HepG2 (cell line): ENCODE data around the gene CERT1. TPM values are rescaled to one million over a fixed set of nuclear protein-coding genes. Genes with fewer than 3 reads are reported as not detected.
A peak's percentile ranks its signal among the peaks of the same experiment; 100 is the strongest.

Experiments used
- ATAC-seq: fragments of 200-7000 bp; cut with Tn5 transposase; 3 replicates; pipeline ENCODE4 v1.9.1; 2020; ENCODE audit warnings: mild to moderate bottlenecking, moderate library complexity
- BruUV-seq: library from RNA; stranded (reverse); fragments of 400-500 nt; replicated peaks from 2 replicates; lab custom pipeline; 2021; lab: Mats Ljungman, UMichigan
- CTCF ChIA-PET: fragments of 300-600 bp; formaldehyde crosslinking; extraction: SDS; loops from one replicate; lab custom pipeline; 2021; ENCODE audit warnings: low total read pairs, inconsistent platforms, low intra/inter-chr PET ratio; lab: Yijun Ruan, JAX
- POLR2A ChIA-PET: fragments of 350-600 bp; sonication (Branson Sonifier 250); formaldehyde crosslinking; loops from one replicate; lab custom pipeline; 2020; ENCODE audit warnings: antibody characterized with exemption, inconsistent platforms; lab: Yijun Ruan, JAX
- DNase-seq: peaks from one replicate; pipeline ENCODE4 v3.0.0-alpha.2; 2015; ENCODE audit warnings: low spot score
- FAIRE-seq: peaks from 3 replicates; lab custom pipeline; 2011; peaks lifted over from hg19 to GRCh38; lab: Jason Lieb, UNC
- H2AFZ ChIP-seq: one replicate; pipeline ENCODE4 v1.6.1; 2011; ENCODE audit warnings: low read length, inconsistent platforms
- H3K27ac ChIP-seq: fragments of 300-600 bp; 3 replicates; pipeline ENCODE4 v1.8.0; 2011; ENCODE audit warnings: mixed run types, mild to moderate bottlenecking, mixed read lengths, low read length, inconsistent platforms; ENCODE audit not compliant: insufficient read depth; ENCODE audit errors: extremely low read length
- H3K27me3 ChIP-seq, 2 experiments: fragments of 200-600 bp in 1 of 2; 2 replicates in 1 of 2; 3 replicates in 1 of 2; pipeline versions ENCODE4 v1.6.0 to v1.8.0; 2011; ENCODE audit warnings: low read length in 2 of 2, mild to moderate bottlenecking in 2 of 2, moderate library complexity in 2 of 2, inconsistent platforms in 1 of 2; ENCODE audit not compliant: insufficient read depth in 2 of 2, control insufficient read depth in 1 of 2
- H3K36me3 ChIP-seq, 2 experiments: fragments of 200-600 bp in 1 of 2; replicated peaks in 1 of 2; 2 replicates in 1 of 2; 3 replicates in 1 of 2; pipeline versions ENCODE4 v1.5.1 to v1.8.0; 2011; ENCODE audit warnings: low read length in 2 of 2, inconsistent platforms in 1 of 2; ENCODE audit not compliant: insufficient read depth in 2 of 2, control insufficient read depth in 1 of 2
- H3K4me1 ChIP-seq: 2 replicates; pipeline ENCODE4 v1.5.1; 2012; ENCODE audit warnings: low read length, inconsistent platforms; ENCODE audit not compliant: insufficient read depth
- H3K4me2 ChIP-seq: 2 replicates; pipeline ENCODE4 v1.6.0; 2011; ENCODE audit warnings: low read depth, low read length, inconsistent platforms
- H3K4me3 ChIP-seq, 3 experiments: fragments of 200-600 bp in 1 of 3; sonication (generic), shearing (Covaris generic) in 1 of 3; replicated peaks in 1 of 3; 2 replicates each; pipeline ENCODE4 v1.5.1; 2011 to 2016; ENCODE audit warnings: low read length in 3 of 3, inconsistent platforms in 2 of 3, low read depth in 2 of 3, mild to moderate bottlenecking in 2 of 3, control low read depth in 1 of 3, mixed read lengths in 1 of 3; ENCODE audit not compliant: insufficient read depth in 1 of 3
- H3K79me2 ChIP-seq: one replicate; pipeline ENCODE4 v1.6.1; 2011; ENCODE audit warnings: low read length, inconsistent platforms; ENCODE audit not compliant: insufficient read depth
- H3K9ac ChIP-seq: 2 replicates; pipeline ENCODE4 v1.6.0; 2011; ENCODE audit warnings: mild to moderate bottlenecking, low read depth, low read length, inconsistent platforms; ENCODE audit not compliant: insufficient read depth
- H3K9me3 ChIP-seq: 2 replicates; pipeline ENCODE4 v1.5.1; 2012; ENCODE audit warnings: mild to moderate bottlenecking, low read length
- H4K20me1 ChIP-seq: 2 replicates; pipeline ENCODE4 v1.6.0; 2011; ENCODE audit warnings: inconsistent platforms, mild to moderate bottlenecking, low read length, moderate library complexity; ENCODE audit not compliant: insufficient read depth
- AHR ChIP-seq: IDR thresholded peaks from 2 replicates; pipeline ENCODE4 v1.6.1; 2018; ENCODE audit warnings: missing genetic modification reagents, missing compliant biosample characterization
- CC2D1A ChIP-seq: sonication (generic); formaldehyde crosslinking; IDR thresholded peaks from 2 replicates; pipeline ENCODE4 v1.8.1; 2023; ENCODE audit warnings: mild to moderate bottlenecking, missing genetic modification reagents
- HBP1 ChIP-seq: IDR thresholded peaks from 2 replicates; pipeline ENCODE4 v1.6.1; 2016; ENCODE audit warnings: low read depth, control low read depth
- HNRNPLL ChIP-seq: fragments of 200-400 bp; formaldehyde crosslinking; IDR thresholded peaks from 2 replicates; pipeline ENCODE4 v1.6.1; 2017; ENCODE audit warnings: mild to moderate bottlenecking, low read depth, low read length; ENCODE audit not compliant: poor library complexity, severe bottlenecking
- NCOA2 ChIP-seq: sonication (generic); formaldehyde crosslinking; IDR thresholded peaks from 2 replicates; pipeline ENCODE4 v1.8.0; 2022; ENCODE audit warnings: inconsistent platforms
- NFKB2 ChIP-seq: sonication (generic); formaldehyde crosslinking; IDR thresholded peaks from 2 replicates; pipeline ENCODE4 v1.4.0; 2020; ENCODE audit warnings: missing genetic modification reagents, borderline replicate concordance
- NR1H2 ChIP-seq: sonication (generic); formaldehyde crosslinking; IDR thresholded peaks from 2 replicates; pipeline ENCODE4 v1.8.1; 2022; ENCODE audit warnings: low read depth, missing genetic modification reagents, borderline replicate concordance
- POLR2AphosphoS5 ChIP-seq: IDR thresholded peaks from 2 replicates; pipeline ENCODE4 v1.6.1; 2012; ENCODE audit warnings: low read depth, low read length
- RBM22 ChIP-seq: fragments of 200-400 bp; formaldehyde crosslinking; optimal IDR thresholded peaks from 2 replicates; pipeline ENCODE3; 2017; ENCODE audit warnings: mild to moderate bottlenecking, low read length, moderate library complexity
- RCOR2 ChIP-seq: IDR thresholded peaks from 2 replicates; pipeline ENCODE4 v1.6.1; 2016; ENCODE audit warnings: missing biosample characterization, missing genetic modification reagents
- ZNF326 ChIP-seq: sonication (generic); formaldehyde crosslinking; IDR thresholded peaks from 2 replicates; pipeline ENCODE4 v1.4.0; 2020; ENCODE audit warnings: missing genetic modification reagents, borderline replicate concordance
- ZNF567 ChIP-seq: sonication (generic); formaldehyde crosslinking; IDR thresholded peaks from 2 replicates; pipeline ENCODE4 v1.8.1; 2023; ENCODE audit warnings: mild to moderate bottlenecking, missing genetic modification reagents, borderline replicate concordance
- ZNF784 ChIP-seq: sonication (generic); formaldehyde crosslinking; IDR thresholded peaks from 2 replicates; pipeline ENCODE4 v1.5.1; 2020; ENCODE audit warnings: missing genetic modification reagents, mild to moderate bottlenecking, borderline replicate concordance
- WGBS: methylation state at CpG from one replicate; pipeline ENCODE4 v1.1.6; 2017; ENCODE audit warnings: low lambda C conversion rate; 5-methylcytosine and 5-hydroxymethylcytosine counted together
- in situ Hi-C: cut with HindIII; loops from 2 replicates; pipeline ENCODE4 v1.10.0; 2017; ENCODE audit warnings: low pct_unique_long_range_greater_than_20kb; ENCODE audit not compliant: extremely low pct_ligation_motif_present
- intact Hi-C: fragments of 100-400 bp; cut with micrococcal nuclease; formaldehyde crosslinking; loops from one replicate; pipeline ENCODE4 v1.10.0; 2022; ENCODE audit not compliant: unreplicated experiment
- polyA plus RNA-seq, 8 experiments: library from polyadenylated mRNA; depleted of rRNA in 3 of 8; stranded (reverse) in 7 of 8; unstranded in 1 of 8; fragments of >200 nt; fragmentation: Illumina TruSeq in 4 of 8; extraction: Trizol in 4 of 8; gene quantifications; 2 replicates each; pipeline versions ENCODE4 v1.2.1 to v1.2.3, GENCODE V29; 2011 to 2016; ENCODE audit warnings: low read depth in 4 of 8, missing spikeins in 1 of 8, mixed read lengths in 1 of 8; ENCODE audit not compliant: insufficient read depth in 1 of 8
- total RNA-seq, 5 experiments: library from RNA; depleted of rRNA; stranded (reverse); fragments of >200 nt; fragmentation: Illumina TruSeq; extraction: Trizol; gene quantifications; 2 replicates each; pipeline ENCODE4 v1.2.3, GENCODE V29; 2016; ENCODE audit warnings: low read depth in 1 of 5

The CERT1 gene
- total and polyA plus RNA-seq, 2 of the 13 experiments (the other 11 are each of a cell fraction or from before 2014, with no cell fraction given): 8.2 to 12.7 TPM

GRCh38 chr5:75351139-75351926 is 160.1 kb downstream of the CERT1 start:
- ChIA-PET CTCF (no interaction called here), POLR2A (interaction anchor here (1.1 kb wide), 1 partner anchor 15 kb away, joined by 4 read pairs; the partner anchor contains the start of gene HMGCR)
- H3K27ac ChIP-seq: no peak overlapping the region
- intact Hi-C loops (no loop called here), in situ Hi-C loops (no loop called here)
- no peak overlapping the region for H3K9ac ChIP-seq
- no peak overlapping the region for H3K4me2 ChIP-seq
- no peak for FAIRE-seq
- peaks cover 44% of the 10 kb centered on the region for H3K79me2 ChIP-seq
- H3K36me3 ChIP-seq: peaks cover 17 to 79% of the 10 kb centered on the region in 2 experiments
- H3K9me3 ChIP-seq: no peaks in the 10 kb centered on the region
- DNase-seq: no peak
- H2AFZ ChIP-seq: no peak overlapping the region
- ATAC-seq: no peak
- TSS peak; percentile 24 for BruUV-seq
- no peak overlapping the region for H3K4me3 ChIP-seq
- 97% methylated on average over 7 of the region's 7 CpGs for WGBS
- peaks cover 22% of the 10 kb centered on the region for H4K20me1 ChIP-seq
- no peaks in the 10 kb centered on the region for H3K27me3 ChIP-seq
- TF ChIP-seq ZNF567 (CRISPR knock-in tag) (no peak), AHR (no peak), RCOR2 (CRISPR knock-in tag) (no peak), NCOA2 (CRISPR knock-in tag) (no peak), ZNF326 (CRISPR knock-in tag) (no peak), HBP1 (CRISPR knock-in tag) (no peak), CC2D1A (CRISPR knock-in tag) (no peak), NR1H2 (no peak), POLR2AphosphoS5 (0 out of 2 replicates have a peak, but pooled peaks have one; percentile 7), HNRNPLL (no peak), ZNF784 (CRISPR knock-in tag) (no peak), RBM22 (peak; percentile 82), NFKB2 (no peak)
- no peaks in the 10 kb centered on the region for H3K4me1 ChIP-seq
